Breast epithelium (tissue), 3 donors: ENCODE measurements around the gene KRT10.

Experiments used
- POLR2A ChIP-seq: fragments of 450-650 bp; IDR thresholded peaks from one replicate; pipeline ENCODE4 v1.6.1; 2016; ENCODE audit warnings: antibody characterized with exemption, mild to moderate bottlenecking, moderate library complexity
- POLR2AphosphoS5 ChIP-seq, 3 donors: sonication (generic); formaldehyde crosslinking; IDR thresholded peaks; one replicate each; pipeline ENCODE4 v1.6.1; 2017; ENCODE audit warnings: antibody characterized with exemption in 3 of 3
- TF ChIP-seq, protein P1 (sequence below), 3 donors: fragments of 450-650 bp; IDR thresholded peaks; one replicate each; pipeline ENCODE4 v1.5.1; 2016 to 2017; ENCODE audit warnings: antibody characterized with exemption in 3 of 3, mild to moderate bottlenecking in 3 of 3, moderate library complexity in 3 of 3

DNA sequence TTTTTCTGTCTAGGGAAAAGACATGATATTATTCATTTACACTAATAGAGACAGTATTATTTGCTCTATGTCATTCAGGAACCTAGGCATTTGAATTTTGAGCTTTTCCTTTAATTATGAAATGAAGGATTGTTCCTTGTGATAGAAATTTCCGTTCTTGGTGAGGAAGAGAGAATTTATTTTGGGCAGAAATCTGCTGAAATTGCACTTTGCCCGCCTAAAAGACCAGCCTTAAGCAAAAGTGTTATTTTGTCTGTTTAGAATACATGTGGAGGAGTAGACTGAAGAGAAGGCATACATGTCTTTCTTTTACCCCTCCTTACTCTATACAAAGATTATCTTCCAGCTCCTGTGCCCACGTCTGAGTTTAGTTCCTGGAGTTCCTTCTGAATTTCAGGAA lies 16.8 kb upstream of the KRT10 start:
- TF ChIP-seq, protein P1, sequence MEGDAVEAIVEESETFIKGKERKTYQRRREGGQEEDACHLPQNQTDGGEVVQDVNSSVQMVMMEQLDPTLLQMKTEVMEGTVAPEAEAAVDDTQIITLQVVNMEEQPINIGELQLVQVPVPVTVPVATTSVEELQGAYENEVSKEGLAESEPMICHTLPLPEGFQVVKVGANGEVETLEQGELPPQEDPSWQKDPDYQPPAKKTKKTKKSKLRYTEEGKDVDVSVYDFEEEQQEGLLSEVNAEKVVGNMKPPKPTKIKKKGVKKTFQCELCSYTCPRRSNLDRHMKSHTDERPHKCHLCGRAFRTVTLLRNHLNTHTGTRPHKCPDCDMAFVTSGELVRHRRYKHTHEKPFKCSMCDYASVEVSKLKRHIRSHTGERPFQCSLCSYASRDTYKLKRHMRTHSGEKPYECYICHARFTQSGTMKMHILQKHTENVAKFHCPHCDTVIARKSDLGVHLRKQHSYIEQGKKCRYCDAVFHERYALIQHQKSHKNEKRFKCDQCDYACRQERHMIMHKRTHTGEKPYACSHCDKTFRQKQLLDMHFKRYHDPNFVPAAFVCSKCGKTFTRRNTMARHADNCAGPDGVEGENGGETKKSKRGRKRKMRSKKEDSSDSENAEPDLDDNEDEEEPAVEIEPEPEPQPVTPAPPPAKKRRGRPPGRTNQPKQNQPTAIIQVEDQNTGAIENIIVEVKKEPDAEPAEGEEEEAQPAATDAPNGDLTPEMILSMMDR (IDR thresholded peaks at IDR 0.05): no peak
- TF ChIP-seq POLR2AphosphoS5 (IDR thresholded peaks at IDR 0.05) (no peak), POLR2A (no peak)
